Osteoblast (primary cell): ENCODE data around the gene NTM. TPM values are rescaled to one million over a fixed set of nuclear protein-coding genes. Genes with fewer than 3 reads are reported as not detected.

ENCODE experiments used
- DNase-seq: peaks from one replicate; pipeline ENCODE4 v3.0.0; 2011; ENCODE audit warnings: low spot score, mixed read lengths; ENCODE audit not compliant: insufficient read length; ENCODE audit errors: missing footprints
- H2AFZ ChIP-seq: 2 replicates; pipeline ENCODE4 v1.6.0; 2011; ENCODE audit warnings: mild to moderate bottlenecking, low read length
- H3K27ac ChIP-seq: 2 replicates; pipeline ENCODE4 v1.5.1; 2011; ENCODE audit warnings: mild to moderate bottlenecking, low read depth, low read length, moderate library complexity
- H3K27me3 ChIP-seq: 2 replicates; pipeline ENCODE4 v1.6.0; 2012; ENCODE audit warnings: mild to moderate bottlenecking, control low read depth, inconsistent platforms, low read length, moderate library complexity; ENCODE audit not compliant: insufficient read depth
- H3K36me3 ChIP-seq: 2 replicates; pipeline ENCODE4 v1.5.1; 2011; ENCODE audit warnings: mild to moderate bottlenecking, low read length, control low read depth, moderate library complexity; ENCODE audit not compliant: insufficient read depth
- H3K4me1 ChIP-seq: 2 replicates; pipeline ENCODE4 v1.5.1; 2011; ENCODE audit warnings: mild to moderate bottlenecking, low read length, control low read depth, moderate library complexity; ENCODE audit not compliant: insufficient read depth
- H3K4me2 ChIP-seq: 2 replicates; pipeline ENCODE4 v1.6.0; 2011; ENCODE audit warnings: mild to moderate bottlenecking, low read length; ENCODE audit not compliant: insufficient read depth
- H3K4me3 ChIP-seq: fragments of 200-600 bp; sonication (generic); 3 replicates; pipeline ENCODE4 v1.5.1; 2012; ENCODE audit warnings: mild to moderate bottlenecking, low read length, inconsistent platforms; ENCODE audit not compliant: insufficient read depth
- H3K79me2 ChIP-seq: 2 replicates; pipeline ENCODE4 v1.6.0; 2012; ENCODE audit warnings: mild to moderate bottlenecking, low read length, control low read depth, inconsistent platforms; ENCODE audit not compliant: insufficient read depth
- H3K9me3 ChIP-seq: 2 replicates; pipeline ENCODE4 v1.5.1; 2011; ENCODE audit warnings: low read depth, low read length, control low read depth
- H4K20me1 ChIP-seq: 2 replicates; pipeline ENCODE4 v1.6.0; 2012; ENCODE audit warnings: mild to moderate bottlenecking, low read length, control low read depth; ENCODE audit not compliant: insufficient read depth
- total RNA-seq: library from RNA; depleted of rRNA; stranded (reverse); fragments of >200 nt; gene quantifications from 2 replicates; pipeline ENCODE4 v1.2.3, GENCODE V29; 2012
- TF ChIP-seq, protein P1 (sequence below): IDR thresholded peaks from 2 replicates; pipeline ENCODE4 v1.5.1; 2011; ENCODE audit warnings: mild to moderate bottlenecking, low read depth, low read length, moderate library complexity; ENCODE audit errors: extremely low read depth

The NTM gene
- total RNA-seq, 1 donor: 48.1 TPM

DNA sequence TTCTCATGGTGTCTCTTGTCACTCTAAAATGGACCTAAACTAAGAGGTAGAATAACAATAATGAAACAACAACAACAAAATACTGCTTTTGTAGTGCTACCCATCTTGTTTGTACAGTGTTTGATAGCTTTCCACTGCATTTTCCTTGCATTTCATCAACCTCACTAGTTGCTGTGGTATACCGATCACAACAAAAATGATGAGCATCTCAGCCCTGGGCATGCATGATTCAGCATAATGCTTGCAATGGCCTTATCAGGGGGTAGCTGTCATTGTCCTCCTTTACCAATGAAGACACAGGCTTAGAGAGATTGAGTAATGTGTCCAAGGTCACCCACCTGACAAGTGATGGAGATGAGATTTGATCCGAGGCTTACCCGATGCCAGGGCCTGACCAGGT, 682.5 kb downstream of the NTM start:
- Histone ChIP-seq H3K79me2 (peaks cover 34% of the 10 kb centered on the region), H3K27me3 (no peaks in the 10 kb centered on the region), H3K27ac (peak overlapping the region; percentile 94), H3K36me3 (no peaks in the 10 kb centered on the region), H4K20me1 (no peaks in the 10 kb centered on the region), H3K4me2 (no peak overlapping the region), H2AFZ (no peak overlapping the region), H3K9me3 (no peaks in the 10 kb centered on the region), H3K4me3 (no peak overlapping the region), H3K4me1 (peaks cover 73% of the 10 kb centered on the region)
- TF ChIP-seq, protein P1, sequence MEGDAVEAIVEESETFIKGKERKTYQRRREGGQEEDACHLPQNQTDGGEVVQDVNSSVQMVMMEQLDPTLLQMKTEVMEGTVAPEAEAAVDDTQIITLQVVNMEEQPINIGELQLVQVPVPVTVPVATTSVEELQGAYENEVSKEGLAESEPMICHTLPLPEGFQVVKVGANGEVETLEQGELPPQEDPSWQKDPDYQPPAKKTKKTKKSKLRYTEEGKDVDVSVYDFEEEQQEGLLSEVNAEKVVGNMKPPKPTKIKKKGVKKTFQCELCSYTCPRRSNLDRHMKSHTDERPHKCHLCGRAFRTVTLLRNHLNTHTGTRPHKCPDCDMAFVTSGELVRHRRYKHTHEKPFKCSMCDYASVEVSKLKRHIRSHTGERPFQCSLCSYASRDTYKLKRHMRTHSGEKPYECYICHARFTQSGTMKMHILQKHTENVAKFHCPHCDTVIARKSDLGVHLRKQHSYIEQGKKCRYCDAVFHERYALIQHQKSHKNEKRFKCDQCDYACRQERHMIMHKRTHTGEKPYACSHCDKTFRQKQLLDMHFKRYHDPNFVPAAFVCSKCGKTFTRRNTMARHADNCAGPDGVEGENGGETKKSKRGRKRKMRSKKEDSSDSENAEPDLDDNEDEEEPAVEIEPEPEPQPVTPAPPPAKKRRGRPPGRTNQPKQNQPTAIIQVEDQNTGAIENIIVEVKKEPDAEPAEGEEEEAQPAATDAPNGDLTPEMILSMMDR: no peak
- no peak for DNase-seq

DNA sequence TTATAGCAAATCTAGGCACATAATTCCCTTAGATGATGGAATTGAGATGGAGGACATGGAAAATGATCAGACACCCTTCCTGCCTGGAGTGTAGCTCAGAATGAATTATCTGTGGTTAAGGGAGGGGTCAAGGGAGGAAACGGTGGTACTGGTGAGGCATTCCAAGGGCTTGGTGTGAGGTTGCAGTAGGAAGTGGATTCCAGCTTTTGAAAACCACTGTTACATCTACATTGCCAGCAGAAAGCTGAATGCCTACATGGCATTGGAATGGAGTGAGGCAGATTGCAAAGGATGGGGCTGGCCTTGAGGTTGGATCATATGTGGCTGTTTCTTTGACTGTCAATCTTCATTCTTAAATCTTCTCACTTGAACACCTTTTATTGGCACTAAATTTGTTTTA, 684.4 kb downstream of the NTM start:
- TF ChIP-seq, protein P1: no peak
- Histone ChIP-seq H3K27ac (peak overlapping the region; percentile 94), H3K4me2 (peak overlapping the region; percentile 31), H3K9me3 (no peaks in the 10 kb centered on the region), H3K36me3 (no peaks in the 10 kb centered on the region), H2AFZ (no peak overlapping the region), H3K4me1 (peaks cover 90% of the 10 kb centered on the region), H3K27me3 (no peaks in the 10 kb centered on the region), H3K79me2 (peaks cover 34% of the 10 kb centered on the region), H3K4me3 (no peak overlapping the region), H4K20me1 (no peaks in the 10 kb centered on the region)
- peak; percentile 66 for DNase-seq

DNA sequence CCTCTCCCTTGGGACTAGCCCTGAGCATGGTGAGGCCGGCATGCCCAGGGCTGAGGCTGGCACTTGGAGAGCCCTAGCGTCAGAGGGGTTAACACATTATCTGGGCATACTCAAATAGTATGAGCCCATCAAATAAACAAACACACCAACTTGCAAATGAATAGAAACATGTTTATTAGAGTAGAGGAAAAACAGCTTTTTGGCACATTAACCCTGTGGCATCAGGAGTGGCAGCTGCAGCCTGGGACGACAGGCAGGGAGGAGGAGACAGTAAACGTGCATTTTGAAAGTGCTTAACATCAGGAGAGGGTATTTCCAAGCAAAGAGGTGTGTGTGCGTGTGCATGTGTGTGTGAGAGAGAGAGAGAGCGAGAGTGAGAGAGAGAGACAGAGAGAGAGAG, 684.9 kb downstream of the NTM start:
- TF ChIP-seq, protein P1: no peak
- Histone ChIP-seq H3K9me3 (no peaks in the 10 kb centered on the region), H2AFZ (no peak overlapping the region), H3K4me2 (peak overlapping the region; percentile 31), H3K4me3 (no peak overlapping the region), H3K36me3 (no peaks in the 10 kb centered on the region), H3K27ac (peak overlapping the region; percentile 94), H4K20me1 (no peaks in the 10 kb centered on the region), H3K79me2 (peaks cover 35% of the 10 kb centered on the region), H3K27me3 (no peaks in the 10 kb centered on the region), H3K4me1 (peaks cover 94% of the 10 kb centered on the region)
- no peak for DNase-seq

DNA sequence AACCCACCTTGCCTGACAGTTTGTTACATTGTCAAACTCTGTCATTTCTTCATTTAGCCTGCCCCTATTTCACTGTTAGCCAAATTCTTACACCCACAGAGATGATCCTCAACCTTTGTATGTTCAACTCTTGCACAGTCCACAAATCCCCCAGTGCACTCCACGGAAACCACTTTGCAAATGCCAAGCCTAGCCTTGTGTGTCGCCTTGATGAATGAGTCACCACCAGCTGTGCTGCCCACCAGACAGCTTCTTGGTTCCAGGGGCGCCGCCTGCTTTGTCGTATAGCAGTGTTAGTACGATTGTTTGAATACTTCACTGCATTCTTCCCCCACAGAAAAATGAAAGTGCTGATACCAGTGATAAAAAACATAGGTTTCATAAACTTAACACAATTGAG, 686.3 kb downstream of the NTM start:
- TF ChIP-seq, protein P1: no peak
- no peaks in the 10 kb centered on the region for H3K36me3 ChIP-seq
- no peak for DNase-seq
- no peaks in the 10 kb centered on the region for H3K9me3 ChIP-seq
- H3K4me2 ChIP-seq: peak overlapping the region; percentile 48
- H2AFZ ChIP-seq: no peak overlapping the region
- H3K79me2 ChIP-seq: peaks cover 46% of the 10 kb centered on the region
- peak overlapping the region; percentile 2 for H3K4me3 ChIP-seq
- peaks cover 96% of the 10 kb centered on the region for H3K4me1 ChIP-seq
- peak overlapping the region; percentile 94 for H3K27ac ChIP-seq
- no peaks in the 10 kb centered on the region for H4K20me1 ChIP-seq
- no peaks in the 10 kb centered on the region for H3K27me3 ChIP-seq
